NT2/D1 (cell line): ENCODE data around the gene PGR.

Experiments used
- SUZ12 ChIP-seq: IDR thresholded peaks from 2 replicates; pipeline ENCODE4 v1.6.1; 2011; ENCODE audit not compliant: insufficient read length, insufficient read depth; ENCODE audit errors: extremely low read depth
- YY1 ChIP-seq: IDR thresholded peaks from 2 replicates; pipeline ENCODE4 v1.6.1; 2011; ENCODE audit not compliant: insufficient read length, insufficient read depth
- ZNF274 ChIP-seq: IDR thresholded peaks from 2 replicates; pipeline ENCODE4 v1.6.1; 2011; ENCODE audit warnings: mild to moderate bottlenecking, low read depth, low read length

DNA sequence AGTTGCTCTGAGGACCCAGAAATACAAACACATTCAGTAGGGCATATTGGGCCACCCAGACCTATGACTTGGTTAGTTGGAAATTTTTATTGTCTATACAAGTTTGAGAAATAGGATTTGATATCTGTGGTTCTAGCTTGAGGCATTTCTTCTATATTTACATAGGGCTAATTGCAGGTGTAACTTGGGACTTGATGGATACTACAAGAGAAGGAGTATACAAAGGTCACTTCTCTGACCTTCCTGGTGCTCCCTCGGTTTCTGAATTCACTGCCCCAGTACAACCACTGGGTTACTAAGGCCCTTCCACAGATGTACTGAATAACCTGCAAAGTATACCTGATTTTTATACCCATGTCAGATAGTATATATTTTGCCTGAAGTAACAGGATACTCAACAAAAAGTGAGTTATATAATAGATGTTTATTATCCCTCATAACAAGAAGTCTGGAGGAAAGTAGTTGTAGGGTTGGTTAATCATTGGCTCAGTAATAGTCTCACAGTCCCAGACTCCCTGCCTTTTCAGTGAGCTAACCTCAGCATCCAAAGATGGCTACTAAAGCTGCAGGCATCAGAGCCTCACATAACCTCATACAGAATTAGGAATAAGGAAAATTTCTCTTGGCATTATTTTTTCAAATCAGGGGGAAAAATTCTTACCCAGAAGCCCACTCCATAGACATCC is 8.8 kb upstream of the PGR start:
- TF ChIP-seq ZNF274, result no peak
- no peak for TF ChIP-seq YY1
- TF ChIP-seq SUZ12, result no peak
